Suppressor macrophage treated with lipopolysaccharide for 4 hours (primary cell): ENCODE measurements around the gene APLP2.
"Not testable (repeated sequence)": the region's sequence is repeated elsewhere in the genome, so short reads cannot be mapped to it uniquely, and the experiment has no call there.

ENCODE experiments used
- DNase-seq: peaks from one replicate; pipeline ENCODE4 v3.0.0-alpha.2; 2020

Gene APLP2

GRCh38 chr11:130069659-130070108 is at the start of gene APLP2:
Gene APLP2 (plus strand): TSS chr11:130069894. CDS start chr11:130069978, 84 bp downstream.
- peak; percentile 99 for DNase-seq

DNA sequence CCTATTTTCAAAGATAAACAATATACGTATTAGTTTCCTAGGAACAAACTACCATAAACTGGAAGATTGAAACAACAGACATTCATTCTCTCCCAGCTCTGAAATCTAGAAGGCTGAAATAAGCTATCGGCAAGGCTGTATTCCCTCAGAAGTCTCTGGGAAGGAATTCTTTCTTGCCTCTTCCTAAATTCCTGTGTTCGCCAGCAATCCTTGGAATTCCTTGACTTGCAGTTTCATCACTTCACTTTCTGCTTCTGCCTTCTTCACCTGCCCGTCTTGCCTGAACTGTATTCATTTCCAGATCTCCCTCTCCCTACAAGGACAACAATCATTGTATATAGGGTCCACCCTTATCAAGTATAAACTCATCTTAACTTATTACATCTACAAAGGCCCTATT is 49.4 kb upstream of the APLP2 start:
- DNase-seq = no peak

GRCh38 chr11:130021606-130022005 is 48.1 kb upstream of the APLP2 start:
- DNase-seq = not testable (repeated sequence)

- no peak for DNase-seq
Measured at GRCh38 chr11:130022799-130023198, 46.9 kb upstream of the APLP2 start.

GRCh38 chr11:130023204-130023603 is 46.5 kb upstream of the APLP2 start:
- no peak for DNase-seq

- DNase-seq = no peak
Measured at GRCh38 chr11:130024361-130024760, 45.3 kb upstream of the APLP2 start.

GRCh38 chr11:130025371-130025770 is 44.3 kb upstream of the APLP2 start:
- no peak for DNase-seq

DNA sequence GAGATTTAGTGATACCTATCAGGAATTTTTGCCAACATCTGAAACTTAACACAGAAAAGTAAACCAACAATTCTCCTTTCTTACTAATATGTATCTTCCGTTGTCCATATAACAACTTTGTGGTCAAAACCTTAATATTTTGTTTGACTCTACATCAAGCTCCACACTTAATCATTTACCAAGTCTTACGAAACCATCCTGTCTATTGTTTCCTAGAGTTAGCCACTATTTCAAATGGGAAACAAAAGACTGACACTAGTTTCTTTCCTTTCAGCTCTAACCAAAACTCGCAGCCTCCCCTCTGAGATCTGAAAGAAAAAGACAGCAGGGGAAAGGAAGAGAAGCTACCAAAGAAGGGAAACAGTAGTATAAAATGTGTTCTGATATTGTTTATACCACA is 40.6 kb upstream of the APLP2 start:
- DNase-seq = no peak

DNA sequence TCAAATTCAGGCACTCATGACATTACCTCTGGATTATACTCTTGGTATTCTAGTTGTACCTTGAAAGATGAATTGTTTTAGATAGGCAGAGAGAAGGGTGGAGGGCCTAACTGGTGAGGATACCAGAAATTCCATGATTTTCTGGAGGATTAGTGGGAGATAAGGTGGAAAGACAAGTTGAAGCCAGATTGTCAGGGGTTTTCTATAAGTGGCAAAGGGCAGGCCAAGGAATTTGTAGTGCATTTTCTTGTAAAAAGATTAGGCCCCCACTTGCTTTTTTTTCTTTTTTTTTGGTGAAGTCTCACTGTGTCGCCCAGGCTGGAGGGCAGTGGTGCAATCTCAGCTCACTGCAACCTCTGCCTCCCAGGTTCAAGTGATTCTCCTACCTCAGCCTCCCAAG is 38.6 kb upstream of the APLP2 start:
- DNase-seq = no peak

DNA sequence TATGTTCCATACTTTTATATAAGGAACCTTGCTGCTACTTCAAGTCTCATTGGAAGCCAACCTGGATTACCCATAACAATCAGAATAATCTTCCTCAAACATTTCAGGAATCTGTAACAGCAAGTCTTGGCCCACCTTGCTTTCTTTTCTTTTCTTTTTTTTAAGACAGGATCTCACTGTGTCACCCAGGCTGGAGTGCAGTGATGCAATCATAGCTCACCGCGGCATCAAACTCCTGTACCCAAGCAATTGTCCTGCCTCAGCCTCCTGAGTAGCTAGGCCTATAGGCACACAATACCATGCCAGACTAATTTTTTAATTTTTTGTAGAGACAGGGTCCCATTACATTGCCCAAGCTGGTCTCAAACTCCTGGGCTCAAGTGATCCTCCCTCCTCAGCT is 37.7 kb upstream of the APLP2 start:
- no peak for DNase-seq

DNA sequence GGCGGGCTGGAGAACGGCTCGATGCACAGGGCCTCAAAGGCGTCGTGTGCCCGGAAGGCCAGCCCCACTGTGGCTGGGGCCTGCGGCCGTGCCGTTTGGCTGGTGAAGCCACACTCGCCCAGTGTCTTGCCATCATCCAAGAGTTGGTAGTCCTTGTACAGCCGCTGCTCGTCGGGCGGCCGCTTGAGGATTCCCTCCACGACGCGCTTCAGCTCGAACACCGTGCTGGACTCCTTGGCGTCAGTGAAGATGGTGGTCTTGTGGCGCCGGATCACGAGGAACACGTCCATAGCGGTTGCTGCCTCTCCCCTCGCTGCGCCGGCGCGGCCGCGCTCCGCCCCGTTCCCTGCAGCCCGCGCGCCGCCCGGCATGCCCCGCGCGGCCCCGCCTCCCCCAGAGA is 36.8 kb upstream of the APLP2 start:
- DNase-seq = no peak

DNA sequence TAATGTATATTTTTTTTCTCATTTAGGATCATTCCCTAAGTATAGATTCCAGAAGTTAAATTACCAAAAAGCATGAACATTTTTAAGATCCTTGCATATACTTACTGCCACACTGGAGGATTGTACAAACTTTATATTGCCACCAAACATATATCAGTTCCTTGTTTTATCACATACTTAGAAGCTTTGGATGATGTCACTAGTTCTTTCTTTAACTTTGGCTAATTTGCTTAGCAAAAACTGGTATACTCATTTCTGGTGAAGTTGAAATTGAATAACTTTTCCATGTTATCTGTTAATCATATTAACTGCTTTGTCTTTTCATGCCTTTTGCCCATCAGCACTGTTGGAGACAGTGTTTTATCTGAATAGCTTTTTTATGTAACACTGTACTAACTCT is 35.5 kb upstream of the APLP2 start:
- peak; percentile 32 for DNase-seq

GRCh38 chr11:130037058-130037457 is 32.6 kb upstream of the APLP2 start:
- DNase-seq = peak; percentile 60

GRCh38 chr11:130037881-130038585 is 31.7 kb upstream of the APLP2 start:
- no peak for DNase-seq

DNA sequence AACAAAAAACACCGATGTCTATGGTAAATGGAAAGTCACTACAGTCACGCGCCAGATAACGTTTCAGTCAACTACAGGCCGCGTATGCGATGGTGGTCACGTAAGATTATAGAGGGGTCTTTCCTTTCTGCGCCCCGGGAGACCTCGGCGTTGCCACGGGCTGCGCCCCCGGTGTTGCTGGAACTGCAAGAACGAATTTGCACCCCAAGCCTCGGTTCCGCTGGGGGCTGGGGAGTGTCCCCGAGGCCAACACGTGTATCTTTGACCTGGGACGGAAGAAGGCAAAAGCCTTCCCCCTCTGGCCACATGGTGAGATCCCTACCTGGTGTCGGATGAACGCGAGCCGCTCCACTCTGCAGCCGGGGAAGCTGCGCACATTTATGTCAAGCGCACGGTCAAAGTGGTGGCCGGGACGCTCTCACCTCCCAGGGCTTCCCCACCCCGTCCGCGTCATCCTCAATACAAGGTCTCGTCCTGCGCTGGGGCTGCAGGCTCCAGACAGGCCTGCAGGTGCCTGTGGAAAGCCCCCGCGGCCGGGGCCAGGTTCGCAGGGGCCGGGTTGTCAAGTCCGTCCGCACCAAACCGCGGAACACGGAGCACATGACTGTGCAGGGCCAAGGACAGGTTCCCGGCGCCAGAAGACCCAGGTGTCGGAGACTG is 29.3 kb upstream of the APLP2 start:
- DNase-seq = no peak

DNA sequence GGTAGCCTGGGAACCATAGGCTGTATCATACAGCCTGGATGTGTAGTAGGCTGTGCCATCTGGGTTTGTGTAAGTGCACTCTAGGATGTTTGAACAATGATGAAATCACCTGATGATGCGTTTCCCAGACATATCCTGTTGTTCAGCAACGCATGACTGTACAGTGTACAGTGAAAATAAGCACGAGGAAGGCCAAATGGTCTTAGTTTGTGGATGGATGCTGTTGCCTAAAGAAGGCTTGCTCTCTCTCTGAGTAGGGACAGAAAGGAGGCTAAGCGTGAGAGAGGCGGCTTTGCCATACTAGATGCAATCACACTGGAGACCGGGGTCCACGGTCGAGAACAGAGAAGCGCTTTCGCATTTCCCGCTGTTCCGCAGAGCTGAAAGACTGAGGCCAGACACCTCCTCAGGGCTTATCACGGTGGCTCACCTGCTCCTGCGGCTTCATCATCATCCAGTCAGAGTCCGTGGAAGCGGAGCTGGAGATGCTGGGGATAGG is 27.6 kb upstream of the APLP2 start:
- peak; percentile 93 for DNase-seq

DNA sequence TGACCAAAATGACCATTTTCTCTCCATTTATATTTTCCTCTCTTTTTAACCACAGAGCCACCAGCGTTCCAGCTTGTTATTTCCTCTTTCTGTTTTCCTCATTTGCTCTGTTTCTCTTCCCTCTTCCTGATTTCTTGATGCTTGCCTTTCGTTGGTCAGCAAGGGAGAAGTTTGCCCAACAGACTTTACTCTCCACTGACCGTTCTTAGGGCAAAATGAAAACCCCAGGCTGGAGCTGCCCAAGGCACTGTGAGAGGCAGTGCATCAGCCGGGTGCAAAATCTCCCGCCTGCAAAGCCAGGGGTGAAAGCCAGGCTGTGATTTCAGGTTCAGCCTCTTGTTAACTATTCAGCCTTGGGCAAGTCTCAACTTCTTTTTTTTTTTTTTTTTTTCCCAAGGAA is 26.1 kb upstream of the APLP2 start:
- DNase-seq = peak; percentile 87

- DNase-seq = no peak
Measured at GRCh38 chr11:130047141-130047540, 22.6 kb upstream of the APLP2 start.

DNA sequence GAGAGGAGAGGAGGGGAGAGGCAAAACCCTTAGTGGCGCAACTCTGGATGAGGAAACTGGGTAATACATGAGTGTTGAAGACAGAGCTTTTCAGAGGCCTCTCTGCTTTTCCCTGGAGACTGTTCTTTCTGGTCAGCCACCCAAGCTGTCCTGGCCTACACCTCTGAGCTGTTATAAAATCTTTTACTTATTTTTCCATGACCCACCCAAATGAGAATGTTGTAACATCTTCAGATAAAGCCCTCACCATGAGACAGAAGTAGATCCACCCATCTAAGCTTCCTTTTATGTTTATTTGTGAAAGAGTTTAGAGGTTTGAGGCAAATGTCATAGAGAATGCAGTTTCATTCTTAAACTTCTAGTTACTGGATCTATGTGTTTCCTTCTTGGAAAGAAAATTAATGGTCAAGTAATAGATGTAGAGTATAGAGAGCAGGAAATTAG is 20.3 kb upstream of the APLP2 start:
- DNase-seq = peak; percentile 73

GRCh38 chr11:130050257-130050656 is 19.4 kb upstream of the APLP2 start:
- DNase-seq = peak; percentile 93

- peak; percentile 93 for DNase-seq
Measured at GRCh38 chr11:130051082-130051481, 18.6 kb upstream of the APLP2 start.

DNA sequence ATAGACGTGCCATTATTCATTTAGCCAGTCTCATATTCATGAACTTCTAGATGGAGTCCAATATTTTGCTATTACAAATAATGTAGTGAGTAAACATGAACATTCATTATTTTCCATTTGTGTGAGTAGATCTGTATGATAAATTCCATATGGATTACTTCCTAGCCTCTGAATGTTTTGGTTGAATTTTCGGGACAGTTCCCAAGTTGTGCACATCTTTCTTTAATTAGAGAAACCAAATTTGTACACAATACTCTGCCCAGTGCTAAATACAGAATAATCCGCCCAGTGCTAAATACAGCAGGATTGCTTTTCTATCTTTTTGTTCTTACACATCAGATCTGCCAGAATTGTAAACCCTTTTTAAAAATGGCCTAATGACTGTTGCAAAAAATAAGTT is 17.1 kb upstream of the APLP2 start:
- no peak for DNase-seq

DNA sequence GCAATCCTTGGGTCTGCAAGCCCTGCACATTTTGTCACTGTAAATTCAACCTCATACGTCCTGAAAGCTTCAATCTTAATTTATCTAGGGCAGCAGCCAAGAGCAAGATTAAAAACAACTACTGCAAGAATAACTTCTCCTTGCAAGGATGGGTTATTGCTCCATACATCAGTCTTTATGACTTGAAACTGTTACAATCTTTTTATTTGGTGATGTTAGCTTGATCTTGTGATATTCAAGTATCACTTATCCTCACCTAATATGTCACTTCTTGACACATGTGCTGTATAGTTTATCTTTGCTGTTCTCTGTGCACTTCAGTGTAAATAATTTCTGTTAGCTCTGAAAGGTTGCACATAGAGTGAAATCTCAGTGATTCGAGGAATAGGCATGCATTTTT is 14.7 kb upstream of the APLP2 start:
- DNase-seq = peak; percentile 43

GRCh38 chr11:130055617-130056016 is 14.1 kb upstream of the APLP2 start:
- DNase-seq = peak; percentile 88
